Measurements from ENCODE around the gene ITPA. TPM values are rescaled to one million over a fixed set of nuclear protein-coding genes. Genes with fewer than 3 reads are reported as not detected.

ITPA gene
- total and polyA plus RNA-seq, 2 donors (not counting 3 experiments of a cell fraction or from before 2014, with no cell fraction given) = 43.2 to 65.0 TPM

DNA sequence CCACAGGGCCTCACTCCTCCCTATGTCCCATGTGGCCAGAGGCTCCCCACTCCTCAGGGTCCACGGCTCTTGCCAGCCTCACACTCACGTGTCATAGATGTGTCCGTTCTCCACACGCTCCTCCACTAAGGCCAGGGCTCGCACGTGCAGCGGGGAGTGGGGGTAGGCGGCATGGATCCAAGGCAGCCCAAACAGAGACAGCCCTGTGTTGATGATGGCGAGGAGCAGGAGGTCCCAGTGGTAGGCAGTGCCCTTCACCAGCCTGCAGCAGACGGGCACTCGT lies 19.4 kb downstream of the ITPA start:
- no peaks in the 10 kb centered on the region for H3K4me1 ChIP-seq (ENCODE audit: control insufficient read depth, extremely low read depth, insufficient read depth, low read length)
- H3K27ac ChIP-seq (ENCODE audit: insufficient read depth, low read depth, low read length) = no peak overlapping the region
- no peaks in the 10 kb centered on the region for H3K9me3 ChIP-seq (replicated peaks; ENCODE audit: control insufficient read depth, insufficient read depth, low read length)
- no peaks in the 10 kb centered on the region for H3K36me3 ChIP-seq (ENCODE audit: control insufficient read depth in 2 of 2, extremely low read depth in 1 of 2, insufficient read depth in 2 of 2, low read length in 2 of 2)
- dilution Hi-C loops (cut with MboI; ENCODE audit: extremely low pct_ligation_motif_present, low sequenced_read_pairs) = no loop called here
- ChIA-PET CTCF (no interaction called here), POLR2A (no interaction called here)
- FAIRE-seq = no peak
- H3K4me2 ChIP-seq (ENCODE audit: insufficient read depth, low read length) = no peak overlapping the region
- H3K9ac ChIP-seq (replicated peaks; ENCODE audit: extremely low read depth, insufficient read depth, low read length) = no peak overlapping the region
- intact Hi-C loops (cut with micrococcal nuclease) = no loop called here
- H4K20me1 ChIP-seq (replicated peaks; ENCODE audit: control insufficient read depth, extremely low read depth, insufficient read depth, low read length) = no peaks in the 10 kb centered on the region
- DNase-seq (ENCODE audit: low read depth, low spot score) = no peak
- H3K79me2 ChIP-seq (ENCODE audit: control insufficient read depth, insufficient read depth, low read length) = no peaks in the 10 kb centered on the region
- H3K4me3 ChIP-seq (replicated peaks in 1 of 3; ENCODE audit: insufficient read depth in 1 of 3, low read depth in 1 of 3, low read length in 3 of 3) = no peak overlapping the region
- no peak overlapping the region for H2AFZ ChIP-seq (ENCODE audit: low read depth, low read length)
- H3K9me1 ChIP-seq (replicated peaks; ENCODE audit: control insufficient read depth, extremely low read depth, insufficient read depth, low read length) = no peaks in the 10 kb centered on the region
- BruUV-seq (replicated peaks) = no TSS peak
- no peaks in the 10 kb centered on the region for H3K27me3 ChIP-seq (ENCODE audit: control insufficient read depth in 2 of 2, insufficient read depth in 2 of 2, low read length in 2 of 2)
- TF ChIP-seq EZH2 (IDR thresholded peaks at IDR 0.05; ENCODE audit: borderline replicate concordance, low read depth, low read length, severe bottlenecking) = no peak
- no peak for TF ChIP-seq POLR2AphosphoS5 (IDR thresholded peaks at IDR 0.05; ENCODE audit: insufficient read depth, low read depth, low read length)
- TF ChIP-seq, protein P1, sequence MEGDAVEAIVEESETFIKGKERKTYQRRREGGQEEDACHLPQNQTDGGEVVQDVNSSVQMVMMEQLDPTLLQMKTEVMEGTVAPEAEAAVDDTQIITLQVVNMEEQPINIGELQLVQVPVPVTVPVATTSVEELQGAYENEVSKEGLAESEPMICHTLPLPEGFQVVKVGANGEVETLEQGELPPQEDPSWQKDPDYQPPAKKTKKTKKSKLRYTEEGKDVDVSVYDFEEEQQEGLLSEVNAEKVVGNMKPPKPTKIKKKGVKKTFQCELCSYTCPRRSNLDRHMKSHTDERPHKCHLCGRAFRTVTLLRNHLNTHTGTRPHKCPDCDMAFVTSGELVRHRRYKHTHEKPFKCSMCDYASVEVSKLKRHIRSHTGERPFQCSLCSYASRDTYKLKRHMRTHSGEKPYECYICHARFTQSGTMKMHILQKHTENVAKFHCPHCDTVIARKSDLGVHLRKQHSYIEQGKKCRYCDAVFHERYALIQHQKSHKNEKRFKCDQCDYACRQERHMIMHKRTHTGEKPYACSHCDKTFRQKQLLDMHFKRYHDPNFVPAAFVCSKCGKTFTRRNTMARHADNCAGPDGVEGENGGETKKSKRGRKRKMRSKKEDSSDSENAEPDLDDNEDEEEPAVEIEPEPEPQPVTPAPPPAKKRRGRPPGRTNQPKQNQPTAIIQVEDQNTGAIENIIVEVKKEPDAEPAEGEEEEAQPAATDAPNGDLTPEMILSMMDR (IDR thresholded peaks at IDR 0.05; ENCODE audit: extremely low read depth in 1 of 2, insufficient read depth in 1 of 2, low read depth in 1 of 2, low read length in 2 of 2) = no peak
- no peak for TF ChIP-seq GATA2 (IDR thresholded peaks at IDR 0.05; ENCODE audit: insufficient read depth, insufficient read length, low read depth, low read length)
- TF ChIP-seq JUN (IDR thresholded peaks at IDR 0.05; ENCODE audit: borderline replicate concordance, insufficient read depth, insufficient read length, low read depth) = no peak
- no peak for TF ChIP-seq MYC (IDR thresholded peaks at IDR 0.05; ENCODE audit: low read depth, low read length)
- TF ChIP-seq, protein P2, sequence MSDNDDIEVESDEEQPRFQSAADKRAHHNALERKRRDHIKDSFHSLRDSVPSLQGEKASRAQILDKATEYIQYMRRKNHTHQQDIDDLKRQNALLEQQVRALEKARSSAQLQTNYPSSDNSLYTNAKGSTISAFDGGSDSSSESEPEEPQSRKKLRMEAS (IDR thresholded peaks at IDR 0.05; ENCODE audit: insufficient read depth, insufficient read length) = no peak
- no peak for TF ChIP-seq POLR2A (IDR thresholded peaks at IDR 0.05; ENCODE audit: low read depth, low read length)
